Uterus (tissue), 2 donors: ENCODE results near the gene ABCA2.

ENCODE experiments used
- POLR2A ChIP-seq, 2 donors: fragments of 450-650 bp; IDR thresholded peaks; one replicate each; pipeline ENCODE4 v1.6.1; 2016; ENCODE audit warnings: antibody characterized with exemption in 2 of 2, mild to moderate bottlenecking in 1 of 2, moderate library complexity in 1 of 2
- TF ChIP-seq, protein P1 (sequence below), 4 experiments: fragments of 200-600 bp in 2 of 4; fragments of 450-650 bp in 2 of 4; sonication (generic) in 2 of 4; IDR thresholded peaks; one replicate each; pipeline ENCODE4 v1.5.1; 2016 to 2019; ENCODE audit warnings: antibody characterized with exemption in 4 of 4, mild to moderate bottlenecking in 2 of 4, moderate library complexity in 1 of 4

DNA sequence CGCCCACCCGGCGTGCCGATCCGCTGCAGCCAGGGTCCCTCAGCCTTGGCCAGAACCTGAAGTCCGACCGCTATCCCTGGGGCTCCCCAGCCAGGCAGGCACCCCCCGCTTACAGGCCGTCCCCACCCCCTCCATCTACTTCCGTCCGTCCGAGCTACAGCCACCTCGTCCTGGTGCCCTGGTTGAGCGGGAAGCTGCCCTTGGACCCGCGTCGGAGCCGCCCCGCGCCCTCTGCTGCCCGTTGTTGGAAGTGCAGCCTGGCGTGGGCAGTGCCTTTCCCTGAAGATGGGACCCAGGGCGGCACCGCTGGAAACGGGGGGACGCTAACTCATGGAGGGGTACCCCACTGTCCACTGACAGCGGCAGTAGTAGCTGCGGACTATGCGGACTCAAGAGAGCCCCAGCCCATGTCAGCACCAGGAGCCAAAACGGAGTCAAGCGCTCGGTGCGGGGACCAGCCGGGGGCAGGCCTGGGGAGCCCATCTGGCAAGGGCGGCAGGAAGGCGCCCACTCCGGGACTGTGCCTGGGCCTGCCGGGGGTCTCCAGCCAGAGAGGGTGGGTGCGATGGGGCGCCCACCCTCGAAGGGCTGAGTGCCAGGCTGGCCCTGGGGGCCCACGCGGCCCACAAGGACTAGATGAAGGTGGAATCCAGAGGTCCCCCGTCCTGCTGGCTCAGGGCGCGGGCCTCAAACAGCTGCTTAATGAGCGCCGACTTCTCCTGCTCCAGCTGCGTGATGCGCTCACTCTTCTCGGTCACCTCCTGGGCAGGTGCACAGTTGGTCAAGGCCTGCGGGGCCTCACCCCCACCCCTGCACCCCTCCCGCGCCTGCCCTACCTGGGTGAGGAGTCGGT, 36.2 kb upstream of the ABCA2 start:
- TF ChIP-seq POLR2A (IDR thresholded peaks at IDR 0.05): peak in 1 of 2 donors; percentile 9
- TF ChIP-seq, protein P1, sequence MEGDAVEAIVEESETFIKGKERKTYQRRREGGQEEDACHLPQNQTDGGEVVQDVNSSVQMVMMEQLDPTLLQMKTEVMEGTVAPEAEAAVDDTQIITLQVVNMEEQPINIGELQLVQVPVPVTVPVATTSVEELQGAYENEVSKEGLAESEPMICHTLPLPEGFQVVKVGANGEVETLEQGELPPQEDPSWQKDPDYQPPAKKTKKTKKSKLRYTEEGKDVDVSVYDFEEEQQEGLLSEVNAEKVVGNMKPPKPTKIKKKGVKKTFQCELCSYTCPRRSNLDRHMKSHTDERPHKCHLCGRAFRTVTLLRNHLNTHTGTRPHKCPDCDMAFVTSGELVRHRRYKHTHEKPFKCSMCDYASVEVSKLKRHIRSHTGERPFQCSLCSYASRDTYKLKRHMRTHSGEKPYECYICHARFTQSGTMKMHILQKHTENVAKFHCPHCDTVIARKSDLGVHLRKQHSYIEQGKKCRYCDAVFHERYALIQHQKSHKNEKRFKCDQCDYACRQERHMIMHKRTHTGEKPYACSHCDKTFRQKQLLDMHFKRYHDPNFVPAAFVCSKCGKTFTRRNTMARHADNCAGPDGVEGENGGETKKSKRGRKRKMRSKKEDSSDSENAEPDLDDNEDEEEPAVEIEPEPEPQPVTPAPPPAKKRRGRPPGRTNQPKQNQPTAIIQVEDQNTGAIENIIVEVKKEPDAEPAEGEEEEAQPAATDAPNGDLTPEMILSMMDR (IDR thresholded peaks at IDR 0.05): peak; percentile 87 to 94 (median 92)
